H9 (cell line): ENCODE results near the gene PAK2. TPM values are rescaled to one million over a fixed set of nuclear protein-coding genes. Genes with fewer than 3 reads are reported as not detected.

ENCODE experiments used
- DNase-seq: peaks from one replicate; pipeline ENCODE4 v3.0.0-alpha.2; 2017
- H2AFZ ChIP-seq: one replicate; pipeline ENCODE4 v1.6.1; 2013; ENCODE audit warnings: mild to moderate bottlenecking, low read length, control low read depth, moderate library complexity
- H2AK5ac ChIP-seq: 2 replicates; pipeline ENCODE4 v1.6.1; 2013; ENCODE audit warnings: low read length, control low read depth, mixed read lengths; ENCODE audit not compliant: insufficient read length
- H2BK120ac ChIP-seq: one replicate; pipeline ENCODE4 v1.6.1; 2013; ENCODE audit warnings: low read depth, mild to moderate bottlenecking, low read length, control low read depth, inconsistent platforms; ENCODE audit not compliant: poor library complexity, severe bottlenecking
- H2BK12ac ChIP-seq: 2 replicates; pipeline ENCODE4 v1.6.1; 2013; ENCODE audit warnings: low read length, control low read depth, mixed read lengths, low read depth; ENCODE audit not compliant: insufficient read length
- H2BK15ac ChIP-seq: 2 replicates; pipeline ENCODE4 v1.6.1; 2013; ENCODE audit warnings: low read depth, low read length, control low read depth
- H2BK20ac ChIP-seq: one replicate; pipeline ENCODE4 v1.6.1; 2013; ENCODE audit warnings: low read depth, mild to moderate bottlenecking, low read length, control low read depth, inconsistent platforms; ENCODE audit not compliant: poor library complexity, severe bottlenecking
- H2BK5ac ChIP-seq: 2 replicates; pipeline ENCODE4 v1.6.1; 2013; ENCODE audit warnings: low read length, control low read depth, mixed read lengths; ENCODE audit not compliant: insufficient read length
- H3K14ac ChIP-seq: 2 replicates; pipeline ENCODE4 v1.6.1; 2013; ENCODE audit warnings: low read length, control low read depth; ENCODE audit not compliant: insufficient read depth
- H3K18ac ChIP-seq: 2 replicates; pipeline ENCODE4 v1.6.1; 2013; ENCODE audit warnings: low read depth, mild to moderate bottlenecking, mixed read lengths, low read length, control low read depth; ENCODE audit not compliant: insufficient read length
- H3K23ac ChIP-seq: 2 replicates; pipeline ENCODE4 v1.6.1; 2013; ENCODE audit warnings: low read length, control low read depth, mixed read lengths, low read depth; ENCODE audit not compliant: insufficient read length
- H3K23me2 ChIP-seq: 2 replicates; pipeline ENCODE4 v1.6.1; 2013; ENCODE audit warnings: low read depth, mild to moderate bottlenecking, mixed read lengths, low read length, control low read depth; ENCODE audit not compliant: insufficient read length, poor library complexity, severe bottlenecking
- H3K27ac ChIP-seq: 2 replicates; pipeline ENCODE4 v1.5.1; 2013; ENCODE audit warnings: low read length, control low read depth, mixed read lengths, low read depth; ENCODE audit not compliant: insufficient read length
- H3K27me3 ChIP-seq: 2 replicates; pipeline ENCODE4 v1.6.1; 2013; ENCODE audit warnings: low read length, control low read depth, inconsistent platforms; ENCODE audit not compliant: insufficient read depth
- H3K4ac ChIP-seq: 2 replicates; pipeline ENCODE4 v1.6.1; 2013; ENCODE audit warnings: low read depth, mild to moderate bottlenecking, control low read depth, inconsistent platforms, low read length, moderate library complexity
- H3K4me1 ChIP-seq: 2 replicates; pipeline ENCODE4 v1.6.1; 2013; ENCODE audit warnings: low read length, control low read depth, inconsistent platforms; ENCODE audit not compliant: insufficient read depth
- H3K4me2 ChIP-seq: 2 replicates; pipeline ENCODE4 v1.6.1; 2013; ENCODE audit warnings: low read length, control low read depth, mixed read lengths; ENCODE audit not compliant: insufficient read length, insufficient read depth
- H3K56ac ChIP-seq: 2 replicates; pipeline ENCODE4 v1.6.1; 2013; ENCODE audit warnings: low read depth, mild to moderate bottlenecking, mixed read lengths, low read length, control low read depth; ENCODE audit not compliant: insufficient read length
- H3K79me1 ChIP-seq: 2 replicates; pipeline ENCODE4 v1.6.1; 2013; ENCODE audit warnings: low read depth, mild to moderate bottlenecking, moderate library complexity, low read length, control low read depth, inconsistent platforms; ENCODE audit not compliant: insufficient read depth, poor library complexity, severe bottlenecking
- H3K79me2 ChIP-seq: 2 replicates; pipeline ENCODE4 v1.6.1; 2013; ENCODE audit warnings: low read length, control low read depth, inconsistent platforms; ENCODE audit not compliant: insufficient read depth
- H3K9ac ChIP-seq: 2 replicates; pipeline ENCODE4 v1.6.1; 2013; ENCODE audit warnings: low read length, control low read depth, mixed read lengths; ENCODE audit not compliant: insufficient read length; ENCODE audit errors: extremely low read depth
- H3K9me3 ChIP-seq: one replicate; pipeline ENCODE4 v1.6.1; 2013; ENCODE audit warnings: low read depth, low read length, inconsistent platforms; ENCODE audit not compliant: control insufficient read depth
- H3T11ph ChIP-seq: one replicate; pipeline ENCODE4 v1.6.1; 2013; ENCODE audit warnings: mild to moderate bottlenecking, low read length, control low read depth, inconsistent platforms
- H4K20me1 ChIP-seq: one replicate; pipeline ENCODE4 v1.6.1; 2013; ENCODE audit not compliant: control insufficient read depth, insufficient read length, insufficient read depth
- H4K5ac ChIP-seq: 2 replicates; pipeline ENCODE4 v1.6.1; 2013; ENCODE audit warnings: low read depth, mild to moderate bottlenecking, mixed read lengths, low read length, control low read depth; ENCODE audit not compliant: insufficient read length
- H4K8ac ChIP-seq: replicated peaks from 2 replicates; pipeline ENCODE4 v1.6.1; 2013; ENCODE audit warnings: low read length, control low read depth, mixed read lengths, low read depth; ENCODE audit not compliant: insufficient read length
- H4K91ac ChIP-seq: 2 replicates; pipeline ENCODE4 v1.6.1; 2013; ENCODE audit warnings: low read depth, mild to moderate bottlenecking, moderate library complexity, mixed read lengths, low read length, control low read depth; ENCODE audit not compliant: insufficient read length
- H3K27ac Mint-ChIP-seq, 3 experiments: 2 replicates in 2 of 3; 3 replicates in 1 of 3; pipeline ENCODE4 v1.8.0; 2020 to 2021; ENCODE audit warnings: mixed read lengths in 3 of 3, mild to moderate bottlenecking in 1 of 3, moderate library complexity in 1 of 3
- H3K27me3 Mint-ChIP-seq: 2 replicates; pipeline ENCODE4 v1.8.0; 2021; ENCODE audit warnings: low read depth, mild to moderate bottlenecking, moderate library complexity, mixed read lengths
- H3K36me3 Mint-ChIP-seq, 3 experiments: 2 replicates in 2 of 3; 3 replicates in 1 of 3; pipeline ENCODE4 v1.8.0; 2020 to 2021; ENCODE audit warnings: low read depth in 3 of 3, mixed read lengths in 3 of 3; ENCODE audit not compliant: insufficient read depth in 1 of 3
- H3K4me1 Mint-ChIP-seq, 2 experiments: 2 replicates each; pipeline ENCODE4 v1.8.0; 2020; ENCODE audit warnings: mixed read lengths in 2 of 2
- H3K4me3 Mint-ChIP-seq, 2 experiments: 2 replicates in 1 of 2; 3 replicates in 1 of 2; pipeline ENCODE4 v1.8.0; 2020 to 2021; ENCODE audit warnings: mild to moderate bottlenecking in 2 of 2, mixed read lengths in 2 of 2, moderate library complexity in 1 of 2
- H3K9me3 Mint-ChIP-seq, 2 experiments: 2 replicates in 1 of 2; 3 replicates in 1 of 2; pipeline ENCODE4 v1.8.0; 2020; ENCODE audit warnings: mild to moderate bottlenecking in 2 of 2, mixed read lengths in 2 of 2, moderate library complexity in 1 of 2
- CTCF ChIP-seq: fragments of 200-600 bp; sonication (generic); conservative IDR thresholded peaks from 3 replicates; pipeline ENCODE4 v1.8.0; 2021; ENCODE audit warnings: antibody characterized with exemption, mild to moderate bottlenecking
- WGBS: extraction: QIAGEN DNeasy Blood & Tissue Kit; methylation state at CpG from one replicate; pipeline ENCODE4 v1.1.7; 2013; ENCODE audit warnings: missing lambda C conversion rate, low lambda C conversion rate, mixed read lengths; ENCODE audit not compliant: insufficient read length; ENCODE audit errors: extremely low coverage; 5-methylcytosine and 5-hydroxymethylcytosine counted together
- total RNA-seq: library from RNA; stranded (reverse); gene quantifications from 2 replicates; pipeline ENCODE4 v1.2.1, GENCODE V29; 2021

The PAK2 gene
- total RNA-seq, 1 experiment from 2014 or later: 65.7 TPM

DNA sequence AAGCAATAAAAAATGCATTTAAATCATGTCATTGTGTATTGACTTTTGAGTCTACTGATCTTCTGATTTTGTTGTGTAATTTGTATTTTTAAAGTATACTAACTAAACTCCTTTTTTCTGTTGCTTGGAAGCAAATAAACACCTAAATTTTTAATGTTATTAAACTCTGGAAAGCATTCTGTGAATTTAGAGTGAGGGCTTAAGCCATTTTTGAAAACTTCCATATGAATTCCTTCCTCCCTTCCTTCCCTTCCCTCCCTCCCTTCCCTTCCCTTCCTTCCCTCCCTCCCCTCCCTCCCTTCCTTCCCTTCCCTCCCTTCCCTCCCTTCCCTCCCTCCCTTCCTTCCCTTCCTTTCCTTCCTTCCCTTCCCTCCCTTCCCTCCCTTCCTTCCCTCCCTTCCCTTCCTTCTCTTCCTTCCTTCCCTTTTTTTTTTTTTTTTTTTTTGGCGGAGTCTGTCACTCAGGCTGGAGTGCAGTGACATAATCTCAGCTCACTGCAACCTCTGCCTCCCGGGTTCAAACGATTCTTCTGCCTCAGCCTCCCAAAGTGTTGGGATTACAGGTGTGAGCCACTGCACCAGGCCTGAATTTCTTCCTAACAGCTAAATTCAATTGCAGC is 71.4 kb downstream of the PAK2 start:
- H3K27ac Mint-ChIP-seq: no peak overlapping the region
- H3K4me1 ChIP-seq: no peaks in the 10 kb centered on the region
- H3K36me3 Mint-ChIP-seq: peaks cover 59 to 79% (median 72%) of the 10 kb centered on the region in 3 experiments
- H2AFZ ChIP-seq: no peak overlapping the region
- H3K4ac ChIP-seq: no peak overlapping the region
- no peak for DNase-seq
- H4K20me1 ChIP-seq: no peaks in the 10 kb centered on the region
- no peak overlapping the region for H4K5ac ChIP-seq
- no peak for TF ChIP-seq CTCF
- H2BK5ac ChIP-seq: no peak overlapping the region
- no peak overlapping the region for H2BK120ac ChIP-seq
- no peak overlapping the region for H3K14ac ChIP-seq
- H3K56ac ChIP-seq: no peak overlapping the region
- H4K91ac ChIP-seq: no peak overlapping the region
- no peaks in the 10 kb centered on the region for H3K27me3 Mint-ChIP-seq
- H3T11ph ChIP-seq: no peak overlapping the region
- H4K8ac ChIP-seq: no peak overlapping the region
- H3K23ac ChIP-seq: no peak overlapping the region
- no peak overlapping the region for H2BK12ac ChIP-seq
- no peak overlapping the region; a peak in 1 of 5 replicates for H3K4me3 Mint-ChIP-seq
- H2AK5ac ChIP-seq: no peak overlapping the region
- no peaks in the 10 kb centered on the region for H3K27me3 ChIP-seq
- WGBS: no CpG with 5 or more reads among the region's 3 CpGs
- H2BK15ac ChIP-seq: no peak overlapping the region
- H3K9me3 ChIP-seq: no peaks in the 10 kb centered on the region
- no peak overlapping the region for H3K9ac ChIP-seq
- no peak overlapping the region for H2BK20ac ChIP-seq
- no peaks in the 10 kb centered on the region for H3K79me1 ChIP-seq
- no peak overlapping the region for H3K18ac ChIP-seq
- H3K79me2 ChIP-seq: no peaks in the 10 kb centered on the region
- H3K9me3 Mint-ChIP-seq: peaks cover 0 to 4% of the 10 kb centered on the region in 2 experiments; a peak in 3 of 5 replicates
- no peaks in the 10 kb centered on the region for H3K23me2 ChIP-seq
- H3K4me1 Mint-ChIP-seq: no peaks in the 10 kb centered on the region
- H3K4me2 ChIP-seq: no peak overlapping the region
- H3K27ac ChIP-seq: no peak overlapping the region
